ENCODE measurements around the gene ZNF789.

ZNF789 gene

GRCh38 chr7:99468336-99468918 is 4.3 kb upstream of the ZNF789 start:
- TF ChIP-seq CTCF (IDR thresholded peaks at IDR 0.05; ENCODE audit: low read depth, low read length), result no peak
- H3K4me3 ChIP-seq (ENCODE audit: low read depth, low read length), result no peak overlapping the region
- in situ Hi-C loops (cut with HindIII; ENCODE audit: low sequenced_read_pairs), result no loop called here
- no peak for DNase-seq (ENCODE audit: low read depth, low spot score)

GRCh38 chr7:99469381-99470065 is 3.2 kb upstream of the ZNF789 start:
- no peak for TF ChIP-seq CTCF (IDR thresholded peaks at IDR 0.05; ENCODE audit: low read depth, low read length)
- no peak overlapping the region for H3K4me3 ChIP-seq (ENCODE audit: low read depth, low read length)
- DNase-seq (ENCODE audit: low read depth, low spot score), result no peak
- in situ Hi-C loops (cut with HindIII; ENCODE audit: low sequenced_read_pairs), result no loop called here

GRCh38 chr7:99473315-99473596 is 566 bp downstream of the ZNF789 start:
- peak overlapping the region; percentile 91 for H3K4me3 ChIP-seq (ENCODE audit: low read depth, low read length)
- in situ Hi-C loops (cut with HindIII; ENCODE audit: low sequenced_read_pairs), result no loop called here
- DNase-seq (ENCODE audit: low read depth, low spot score), result peak; percentile 75
- no peak for TF ChIP-seq CTCF (IDR thresholded peaks at IDR 0.05; ENCODE audit: low read depth, low read length)

DNA sequence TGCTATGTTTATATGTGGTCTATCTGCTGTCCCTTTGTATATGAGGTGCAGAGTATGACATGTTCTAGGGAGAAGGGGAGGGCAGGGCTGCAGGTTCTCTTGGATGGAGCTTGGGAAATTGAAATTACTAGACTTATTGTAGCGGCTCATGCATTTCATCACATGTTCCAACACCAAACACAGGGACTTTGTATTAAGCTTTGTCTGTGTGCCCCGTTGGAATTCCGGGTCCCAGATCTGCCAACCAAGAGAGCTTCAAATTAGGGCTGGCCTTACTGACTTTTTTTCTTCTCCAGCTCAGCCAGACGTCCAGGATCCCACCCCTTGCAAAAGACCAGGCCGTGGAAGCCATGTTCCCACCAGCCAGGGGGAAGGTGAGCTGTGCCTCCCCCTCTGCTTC is 3.4 kb downstream of the ZNF789 start:
- H3K4me3 ChIP-seq (ENCODE audit: low read depth, low read length), result no peak overlapping the region
- DNase-seq (ENCODE audit: low read depth, low spot score), result no peak
- in situ Hi-C loops (cut with HindIII; ENCODE audit: low sequenced_read_pairs), result no loop called here
- TF ChIP-seq CTCF (IDR thresholded peaks at IDR 0.05; ENCODE audit: low read depth, low read length), result no peak

GRCh38 chr7:99478464-99479440 is 6.1 kb downstream of the ZNF789 start:
- no peak for TF ChIP-seq CTCF (IDR thresholded peaks at IDR 0.05; ENCODE audit: low read depth, low read length)
- in situ Hi-C loops (cut with HindIII; ENCODE audit: low sequenced_read_pairs), result no loop called here
- no peak overlapping the region for H3K4me3 ChIP-seq (ENCODE audit: low read depth, low read length)
- DNase-seq (ENCODE audit: low read depth, low spot score), result no peak

DNA sequence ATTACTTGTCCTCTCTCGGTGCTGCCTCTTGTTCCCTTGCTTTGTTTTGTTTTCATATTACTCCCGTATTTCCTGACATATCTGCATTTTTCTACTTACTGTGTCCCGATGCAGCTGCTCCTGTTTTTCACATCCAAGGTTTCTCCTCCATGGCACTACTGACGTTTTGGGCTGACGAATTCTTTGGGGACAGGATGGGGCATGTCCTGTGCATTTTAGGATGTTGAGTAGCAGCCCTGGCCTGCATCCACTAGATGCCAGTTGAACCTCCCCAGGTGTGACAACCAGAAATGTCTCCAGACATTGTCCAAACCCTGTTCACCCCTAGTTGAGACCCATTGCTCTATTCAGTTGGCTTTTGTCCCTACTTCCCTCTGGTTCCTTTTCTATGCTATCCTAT is 12.4 kb downstream of the ZNF789 start:
- in situ Hi-C loops (cut with HindIII; ENCODE audit: low sequenced_read_pairs), result no loop called here
- TF ChIP-seq CTCF (IDR thresholded peaks at IDR 0.05; ENCODE audit: low read depth, low read length), result no peak
- no peak for DNase-seq (ENCODE audit: low read depth, low spot score)
- no peak overlapping the region for H3K4me3 ChIP-seq (ENCODE audit: low read depth, low read length)
